Sigmoid colon (tissue), 7 donors: ENCODE data around the gene CMSS1. TPM values are rescaled to one million over a fixed set of nuclear protein-coding genes. Genes with fewer than 3 reads are reported as not detected.

ENCODE experiments used
- DNase-seq: peaks from one replicate; pipeline ENCODE4 v3.0.0-alpha.2; 2019
- H3K27ac ChIP-seq, 4 donors: fragments of 200-600 bp; sonication (generic); one replicate each; pipeline ENCODE4 v1.5.1; 2016 to 2019; ENCODE audit warnings: mild to moderate bottlenecking in 1 of 4
- H3K27me3 ChIP-seq, 3 donors: fragments of 200-600 bp; sonication (generic); one replicate each; pipeline ENCODE4 v1.5.1; 2019; ENCODE audit warnings: mild to moderate bottlenecking in 1 of 3
- H3K36me3 ChIP-seq, 4 donors: fragments of 200-600 bp; sonication (generic); one replicate each; pipeline ENCODE4 v1.5.1; 2016 to 2019
- H3K4me1 ChIP-seq, 4 donors: fragments of 200-600 bp; sonication (generic); one replicate each; pipeline ENCODE4 v1.5.1; 2017 to 2019
- H3K4me3 ChIP-seq, 4 donors: fragments of 200-600 bp; sonication (generic); one replicate each; pipeline ENCODE4 v1.5.1; 2017 to 2019; ENCODE audit warnings: mild to moderate bottlenecking in 2 of 4, moderate library complexity in 1 of 4
- H3K9me3 ChIP-seq, 4 donors: fragments of 200-600 bp in 3 of 4; sonication (generic) in 3 of 4; one replicate each; pipeline versions ENCODE4 v1.5.1 to v1.6.1; 2013 to 2019
- CTCF ChIP-seq, 4 experiments: fragments of 450-650 bp in 3 of 4; fragments of 200-600 bp in 1 of 4; IDR thresholded peaks; one replicate each; pipeline ENCODE4 v1.5.1; 2016 to 2019; ENCODE audit warnings: antibody characterized with exemption in 4 of 4, mild to moderate bottlenecking in 3 of 4, moderate library complexity in 2 of 4
- EP300 ChIP-seq, 4 donors: sonication (generic); formaldehyde crosslinking; IDR thresholded peaks; one replicate each; pipeline ENCODE4 v1.6.1; 2017; ENCODE audit warnings: antibody characterized with exemption in 4 of 4
- POLR2A ChIP-seq, 2 donors: fragments of 450-650 bp; IDR thresholded peaks; one replicate each; pipeline ENCODE4 v1.6.1; 2016; ENCODE audit warnings: antibody characterized with exemption in 2 of 2, mild to moderate bottlenecking in 2 of 2, moderate library complexity in 2 of 2
- POLR2AphosphoS5 ChIP-seq, 4 donors: sonication (generic); formaldehyde crosslinking; IDR thresholded peaks; one replicate each; pipeline ENCODE4 v1.6.1; 2017; ENCODE audit warnings: antibody characterized with exemption in 4 of 4
- WGBS, 2 donors: extraction: QIAGEN DNeasy Blood & Tissue Kit; methylation state at CpG; one replicate each; pipeline ENCODE4 v1.1.7; 2013; 5-methylcytosine and 5-hydroxymethylcytosine counted together
- intact Hi-C: fragments of 100-400 bp; cut with DNase I; formaldehyde crosslinking; loops from one replicate; pipeline ENCODE4 v1.15.1; 2023
- polyA plus RNA-seq, 3 donors: library from polyadenylated mRNA; stranded (reverse); fragments of 200-250 nt; gene quantifications; one replicate each; pipeline ENCODE4 v1.2.3, GENCODE V29; 2013
- total RNA-seq, 4 donors: library from RNA; depleted of rRNA; stranded (reverse); fragments of >200 nt; gene quantifications; one replicate each; pipeline ENCODE4 v1.1.0, GENCODE V29; 2016
- donor health status: healthy with polysubstance abuse.
- donor health status: Bipolar disorder and iron deficiency.
- donor health status: healthy.

The CMSS1 gene
- total and polyA plus RNA-seq, 7 donors = 6.0 to 19.4 (median 13.9) TPM

- Histone ChIP-seq H3K27ac (no peak overlapping the region), H3K27me3 (no peaks in the 10 kb centered on the region), H3K9me3 (no peaks in the 10 kb centered on the region), H3K4me3 (no peak overlapping the region), H3K4me1 (no peaks in the 10 kb centered on the region), H3K36me3 (no peaks in the 10 kb centered on the region)
- WGBS, 2 donors = 85 to 98% methylated on average over 1 of the region's 1 CpG
- no peak for DNase-seq
- intact Hi-C loops = no loop called here
- TF ChIP-seq CTCF (IDR thresholded peaks at IDR 0.05) (no peak), POLR2AphosphoS5 (IDR thresholded peaks at IDR 0.05) (no peak), POLR2A (IDR thresholded peaks at IDR 0.05) (no peak), EP300 (IDR thresholded peaks at IDR 0.05) (no peak)
Observed at GRCh38 chr3:99990179-99990578, 172.5 kb downstream of the CMSS1 start.

GRCh38 chr3:99997293-99997692, 179.6 kb downstream of the CMSS1 start:
- Histone ChIP-seq H3K27me3 (no peaks in the 10 kb centered on the region), H3K27ac (no peak overlapping the region), H3K4me1 (peaks cover 0 to 10% (median 5%) of the 10 kb centered on the region in 4 donors), H3K9me3 (no peaks in the 10 kb centered on the region), H3K36me3 (no peaks in the 10 kb centered on the region), H3K4me3 (no peak overlapping the region)
- 92 to 96% methylated on average over 2 of the region's 2 CpGs for WGBS, 2 donors
- TF ChIP-seq EP300 (IDR thresholded peaks at IDR 0.05) = no peak
- TF ChIP-seq CTCF (IDR thresholded peaks at IDR 0.05) = no peak
- TF ChIP-seq POLR2A (IDR thresholded peaks at IDR 0.05) = no peak
- no peak for TF ChIP-seq POLR2AphosphoS5 (IDR thresholded peaks at IDR 0.05)
- no peak for DNase-seq
- intact Hi-C loops = no loop called here

- 96 to 98% methylated on average over 2 of the region's 2 CpGs for WGBS, 2 donors
- Histone ChIP-seq H3K27me3 (no peaks in the 10 kb centered on the region), H3K27ac (no peak overlapping the region), H3K4me3 (no peak overlapping the region), H3K4me1 (peaks cover 0 to 21% (median 14%) of the 10 kb centered on the region in 4 donors), H3K36me3 (no peaks in the 10 kb centered on the region), H3K9me3 (no peaks in the 10 kb centered on the region)
- intact Hi-C loops = no loop called here
- no peak for DNase-seq
- TF ChIP-seq EP300 (IDR thresholded peaks at IDR 0.05) = no peak
- TF ChIP-seq POLR2AphosphoS5 (IDR thresholded peaks at IDR 0.05) = no peak
- no peak for TF ChIP-seq CTCF (IDR thresholded peaks at IDR 0.05)
- no peak for TF ChIP-seq POLR2A (IDR thresholded peaks at IDR 0.05)
Observed at GRCh38 chr3:99999536-99999935, 181.9 kb downstream of the CMSS1 start.

- peak overlapping the region in 1 of 4 donors; percentile 71 for H3K27ac ChIP-seq
- no peak for TF ChIP-seq CTCF (IDR thresholded peaks at IDR 0.05)
- no peak for TF ChIP-seq POLR2A (IDR thresholded peaks at IDR 0.05)
- no peak for TF ChIP-seq POLR2AphosphoS5 (IDR thresholded peaks at IDR 0.05)
- no peak for TF ChIP-seq EP300 (IDR thresholded peaks at IDR 0.05)
- intact Hi-C loops = no loop called here
- whole genome bisulfite sequencing, 2 donors = 96 to 97% methylated on average over 3 of the region's 3 CpGs
- H3K36me3 ChIP-seq = no peaks in the 10 kb centered on the region
- H3K4me1 ChIP-seq = peaks cover 0 to 28% (median 21%) of the 10 kb centered on the region in 4 donors
- DNase-seq = no peak
- H3K4me3 ChIP-seq = no peak overlapping the region
- H3K27me3 ChIP-seq = no peaks in the 10 kb centered on the region
- no peaks in the 10 kb centered on the region for H3K9me3 ChIP-seq
Observed at GRCh38 chr3:100001083-100001482, 183.4 kb downstream of the CMSS1 start.
